T-cell (primary cell): ENCODE measurements around the gene MAP3K9. TPM values are rescaled to one million over a fixed set of nuclear protein-coding genes. Genes with fewer than 3 reads are reported as not detected.

Experiments
- ATAC-seq, 4 experiments: fragments of 200-7000 bp in 3 of 4; fragments of 150-1000 bp in 1 of 4; cut with Tn5 transposase; replicated peaks in 1 of 4; 1 replicate in 3 of 4; 2 replicates in 1 of 4; pipeline ENCODE4 v1.10.0; 2021; ENCODE audit warnings: moderate library complexity in 3 of 4, mild to moderate bottlenecking in 2 of 4, moderate number of reproducible peaks in 1 of 4
- CTCF ChIA-PET, 2 donors: fragments of 300-600 bp; sonication (Branson Sonifier 250); formaldehyde crosslinking; loops; one replicate each; lab custom pipeline; 2022; ENCODE audit warnings: antibody characterized with exemption in 2 of 2; lab: Charles Lee
- POLR2A ChIA-PET, 2 donors: fragments of 300-600 bp; sonication (Branson Sonifier 250); formaldehyde crosslinking; loops; one replicate each; lab custom pipeline; 2022; ENCODE audit warnings: antibody characterized with exemption in 2 of 2; lab: Charles Lee
- DNase-seq, 35 experiments: peaks; one replicate each; pipeline versions ENCODE4 v3.0.0 to v3.0.0-alpha.2; 2013 to 2023
- H3K27ac ChIP-seq: one replicate; pipeline ENCODE4 v1.5.1; 2013; ENCODE audit warnings: low read length
- H3K27me3 ChIP-seq, 2 experiments: replicated peaks in 1 of 2; 1 replicate in 1 of 2; 2 replicates in 1 of 2; pipeline versions ENCODE4 v1.6.1 to v1.7.0; 2013; ENCODE audit warnings: low read length in 1 of 2, mixed read lengths in 1 of 2; ENCODE audit not compliant: control insufficient read depth in 2 of 2, insufficient read depth in 2 of 2; ENCODE audit errors: extremely low read depth in 1 of 2
- H3K36me3 ChIP-seq, 2 donors: 1 replicate in 1 of 2; 2 replicates in 1 of 2; pipeline versions ENCODE4 v1.6.1 to v1.7.0; 2013; ENCODE audit warnings: low read length in 1 of 2; ENCODE audit not compliant: control insufficient read depth in 2 of 2, insufficient read depth in 1 of 2; ENCODE audit errors: extremely low read depth in 1 of 2
- H3K4me1 ChIP-seq, 2 experiments: 1 replicate in 1 of 2; 2 replicates in 1 of 2; pipeline versions ENCODE4 v1.6.1 to v1.7.0; 2013; ENCODE audit warnings: low read length in 2 of 2, mixed read lengths in 1 of 2; ENCODE audit not compliant: insufficient read depth in 2 of 2, control insufficient read depth in 1 of 2; ENCODE audit errors: extremely low read depth in 1 of 2
- H3K4me3 ChIP-seq, 2 donors: 1 replicate in 1 of 2; 2 replicates in 1 of 2; pipeline versions ENCODE4 v1.5.1 to v1.7.0; 2013; ENCODE audit warnings: mild to moderate bottlenecking in 2 of 2, low read length in 1 of 2, moderate library complexity in 1 of 2; ENCODE audit not compliant: control insufficient read depth in 1 of 2; ENCODE audit errors: extremely low read depth in 1 of 2
- H3K9me3 ChIP-seq: 2 replicates; pipeline ENCODE4 v1.7.0; 2013
- H3K27ac Mint-ChIP-seq, 2 donors: one replicate each; pipeline ENCODE4 v1.8.0; 2020 to 2021; ENCODE audit warnings: mild to moderate bottlenecking in 2 of 2, mixed read lengths in 2 of 2
- H3K27me3 Mint-ChIP-seq, 2 donors: one replicate each; pipeline ENCODE4 v1.8.0; 2021 to 2022; ENCODE audit warnings: mixed read lengths in 2 of 2
- H3K36me3 Mint-ChIP-seq: one replicate; pipeline ENCODE4 v1.8.0; 2021; ENCODE audit warnings: mixed read lengths
- H3K4me1 Mint-ChIP-seq, 3 donors: one replicate each; pipeline ENCODE4 v1.8.0; 2020 to 2022; ENCODE audit warnings: mixed read lengths in 3 of 3, mild to moderate bottlenecking in 1 of 3
- H3K4me3 Mint-ChIP-seq, 3 donors: one replicate each; pipeline ENCODE4 v1.8.0; 2020 to 2022; ENCODE audit warnings: mild to moderate bottlenecking in 3 of 3, mixed read lengths in 3 of 3, moderate library complexity in 3 of 3
- H3K9me3 Mint-ChIP-seq, 3 donors: one replicate each; pipeline ENCODE4 v1.8.0; 2020 to 2022; ENCODE audit warnings: mixed read lengths in 3 of 3
- WGBS: methylation state at CpG from one replicate; pipeline ENCODE4 v1.1.5; 2013; ENCODE audit warnings: missing lambda C conversion rate; ENCODE audit not compliant: insufficient coverage; 5-methylcytosine and 5-hydroxymethylcytosine counted together
- total RNA-seq, 35 experiments: library from RNA in 6 of 35; stranded (reverse) in 6 of 35; fragments of 120-200 nt in 1 of 35; gene quantifications; one replicate each; pipeline versions ENCODE4 v1.2.1 to v1.2.4 and lab custom pipeline; 2013 to 2026

The MAP3K9 gene
- total RNA-seq, 5 donors from 2014 or later (not counting 1 experiment from before 2014, with no cell fraction given): 4.8 to 7.0 (median 6.6) TPM

GRCh38 chr14:70823281-70823680 is 14.0 kb upstream of the MAP3K9 start:
- ChIA-PET CTCF (interaction anchor here (0.6 to 1.0 kb wide), 2 partner anchors 77 to 129 kb away, joined by 3 to 4 read pairs; no protein-coding TSS in a partner anchor), POLR2A (interaction anchor here (0.6 to 0.8 kb wide), 3 partner anchors 15 to 51 kb away, joined by 3 to 4 read pairs (median 3); no protein-coding TSS in a partner anchor)
- peaks cover 2 to 23% of the 10 kb centered on the region in 2 experiments for H3K27me3 ChIP-seq
- peaks cover 0 to 15% of the 10 kb centered on the region in 2 experiments for H3K4me1 ChIP-seq
- no peak overlapping the region for H3K27ac ChIP-seq
- H3K36me3 Mint-ChIP-seq: no peaks in the 10 kb centered on the region
- no peaks in the 10 kb centered on the region for H3K9me3 Mint-ChIP-seq
- no CpG with 5 or more reads among the region's 4 CpGs for WGBS
- DNase-seq (no peak), ATAC-seq (no peak)
- no peak overlapping the region for H3K27ac Mint-ChIP-seq
- no peaks in the 10 kb centered on the region for H3K36me3 ChIP-seq
- H3K4me3 Mint-ChIP-seq: peak overlapping the region; percentile 77 to 84 (median 80)
- peaks cover 18 to 19% of the 10 kb centered on the region in 2 donors for H3K27me3 Mint-ChIP-seq
- peaks cover 8 to 10% (median 10%) of the 10 kb centered on the region in 3 donors for H3K4me1 Mint-ChIP-seq
- H3K4me3 ChIP-seq: no peak overlapping the region
- H3K9me3 ChIP-seq: no peaks in the 10 kb centered on the region

- H3K9me3 Mint-ChIP-seq: no peaks in the 10 kb centered on the region
- H3K36me3 Mint-ChIP-seq: no peaks in the 10 kb centered on the region
- DNase-seq (peak in 3 of 35 experiments; percentile 7 to 29 (median 12)), ATAC-seq (no peak)
- Histone ChIP-seq H3K27me3 (peaks cover 2 to 23% of the 10 kb centered on the region in 2 experiments), H3K4me1 (peaks cover 2 to 18% of the 10 kb centered on the region in 2 experiments), H3K9me3 (no peaks in the 10 kb centered on the region), H3K27ac (no peak overlapping the region), H3K4me3 (peak overlapping the region; percentile 59 to 69), H3K36me3 (no peaks in the 10 kb centered on the region)
- ChIA-PET CTCF (interaction anchor here (0.6 to 1.0 kb wide), 2 partner anchors 130 to 926 kb away, joined by 4 to 5 read pairs; no protein-coding TSS in a partner anchor), POLR2A (interaction anchor here (0.6 to 0.8 kb wide), 3 partner anchors 14 to 51 kb away, joined by 3 to 4 read pairs (median 3); no protein-coding TSS in a partner anchor)
- peaks cover 18 to 19% of the 10 kb centered on the region in 2 donors for H3K27me3 Mint-ChIP-seq
- H3K4me1 Mint-ChIP-seq: peaks cover 13 to 14% (median 14%) of the 10 kb centered on the region in 3 donors
- 15% methylated on average over 14 of the region's 26 CpGs for WGBS
- peak overlapping the region; percentile 77 to 84 (median 80) for H3K4me3 Mint-ChIP-seq
- H3K27ac Mint-ChIP-seq: no peak overlapping the region
These were observed 13.3 kb upstream of the MAP3K9 start for GRCh38 chr14:70822530-70823185.

GRCh38 chr14:70821584-70822529 is 12.5 kb upstream of the MAP3K9 start:
- H3K27ac ChIP-seq: no peak overlapping the region
- H3K36me3 ChIP-seq: no peaks in the 10 kb centered on the region
- ChIA-PET POLR2A (interaction anchor here (0.6 to 0.7 kb wide), 2 partner anchors 427 to 1181 kb away, joined by 4 to 8 read pairs; no protein-coding TSS in a partner anchor), CTCF (interaction anchor here (0.7 to 1.5 kb wide), 3 partner anchors 50 to 616 kb away, joined by 3 to 7 read pairs (median 6); no protein-coding TSS in a partner anchor)
- peak; percentile 51 to 60 (median 56) for ATAC-seq
- peaks cover 2 to 24% of the 10 kb centered on the region in 2 experiments for H3K4me1 ChIP-seq
- peak overlapping the region; percentile 59 to 69 for H3K4me3 ChIP-seq
- H3K4me1 Mint-ChIP-seq: peaks cover 16 to 17% (median 16%) of the 10 kb centered on the region in 3 donors
- peaks cover 18 to 19% of the 10 kb centered on the region in 2 donors for H3K27me3 Mint-ChIP-seq
- WGBS: under 1% methylated on average over 50 of the region's 77 CpGs
- no peaks in the 10 kb centered on the region for H3K9me3 ChIP-seq
- peak in 34 of 35 experiments; percentile 8 to 63 (median 34) for DNase-seq
- peaks cover 2 to 23% of the 10 kb centered on the region in 2 experiments for H3K27me3 ChIP-seq
- H3K27ac Mint-ChIP-seq: no peak overlapping the region
- H3K4me3 Mint-ChIP-seq: peak overlapping the region; percentile 77 to 84 (median 80)
- no peaks in the 10 kb centered on the region for H3K36me3 Mint-ChIP-seq
- no peaks in the 10 kb centered on the region for H3K9me3 Mint-ChIP-seq

- 80% methylated on average over 2 of the region's 8 CpGs for WGBS
These were observed 7.2 kb upstream of the MAP3K9 start for GRCh38 chr14:70816525-70816924.

GRCh38 chr14:70814466-70814865 is 5.2 kb upstream of the MAP3K9 start:
- WGBS: no CpG with 5 or more reads among the region's 1 CpG
- no peaks in the 10 kb centered on the region for H3K36me3 ChIP-seq
- Mint-ChIP-seq H3K36me3 (no peaks in the 10 kb centered on the region), H3K4me1 (peaks cover 6 to 8% (median 7%) of the 10 kb centered on the region in 3 donors), H3K4me3 (no peak overlapping the region), H3K27me3 (peaks cover 7 to 8% of the 10 kb centered on the region in 2 donors), H3K27ac (no peak overlapping the region), H3K9me3 (no peaks in the 10 kb centered on the region)
- H3K27ac ChIP-seq: no peak overlapping the region
- no peak for DNase-seq
- H3K9me3 ChIP-seq: no peaks in the 10 kb centered on the region
- POLR2A ChIA-PET: no interaction called here
- peaks cover 2 to 17% of the 10 kb centered on the region in 2 experiments for H3K4me1 ChIP-seq
- CTCF ChIA-PET: interaction anchor here (0.6 to 0.7 kb wide), 4 partner anchors 15 to 875 kb away, joined by 3 to 5 read pairs (median 4); no protein-coding TSS in a partner anchor
- H3K27me3 ChIP-seq: peaks cover 0 to 5% of the 10 kb centered on the region in 2 experiments
- ATAC-seq: no peak
- no peak overlapping the region for H3K4me3 ChIP-seq

More at GRCh38 chr14:70816525-70816924, 7.2 kb upstream of the MAP3K9 start:
- Histone ChIP-seq H3K4me3 (no peak overlapping the region), H3K4me1 (peaks cover 2 to 12% of the 10 kb centered on the region in 2 experiments), H3K9me3 (no peaks in the 10 kb centered on the region), H3K27ac (no peak overlapping the region), H3K27me3 (peaks cover 2 to 8% of the 10 kb centered on the region in 2 experiments), H3K36me3 (no peaks in the 10 kb centered on the region)
- H3K36me3 Mint-ChIP-seq: no peaks in the 10 kb centered on the region
- H3K27ac Mint-ChIP-seq: no peak overlapping the region
- no peaks in the 10 kb centered on the region for H3K9me3 Mint-ChIP-seq
- peaks cover 8 to 11% (median 11%) of the 10 kb centered on the region in 3 donors for H3K4me1 Mint-ChIP-seq
- no peak overlapping the region for H3K4me3 Mint-ChIP-seq
- CTCF ChIA-PET: interaction anchor here (0.7 to 3.1 kb wide), 6 partner anchors 8 to 1179 kb away, joined by 3 to 58 read pairs (median 14); partner anchors contain the start of genes MAP3K9 (in 1 of the 2) and PCNX1 (in 1 of the 2)
- POLR2A ChIA-PET: no interaction called here
- H3K27me3 Mint-ChIP-seq: peaks cover 9 to 13% of the 10 kb centered on the region in 2 donors
- ATAC-seq (no peak), DNase-seq (no peak)
